WTC11 (cell line): ENCODE data around the gene IKBKE.

Source experiments
- CTCF ChIP-seq: fragments of 200-600 bp; IDR thresholded peaks from 2 replicates; pipeline ENCODE4 v1.8.0; 2022; ENCODE audit warnings: antibody characterized with exemption
- GABPB1 ChIP-seq: sonication (generic); formaldehyde crosslinking; IDR thresholded peaks from 2 replicates; pipeline ENCODE4 v1.8.1; 2023; ENCODE audit warnings: mild to moderate bottlenecking, missing genetic modification reagents
- GRHL2 ChIP-seq: fragments of 250-450 bp; sonication (Bioruptor Pico); IDR thresholded peaks from 2 replicates; pipeline ENCODE4 v1.8.0; 2022; ENCODE audit warnings: mild to moderate bottlenecking, moderate library complexity; ENCODE audit not compliant: insufficient replicate concordance, severe bottlenecking
- KAT7 ChIP-seq: sonication (generic); formaldehyde crosslinking; IDR thresholded peaks from 2 replicates; pipeline ENCODE4 v1.8.1; 2023; ENCODE audit warnings: missing genetic modification reagents, mild to moderate bottlenecking, borderline replicate concordance
- SMAD4 ChIP-seq: sonication (generic); formaldehyde crosslinking; IDR thresholded peaks from 2 replicates; pipeline ENCODE4 v1.8.0; 2022; ENCODE audit warnings: mild to moderate bottlenecking, missing genetic modification reagents
- SP1 ChIP-seq: sonication (generic); formaldehyde crosslinking; conservative IDR thresholded peaks from 2 replicates; pipeline ENCODE4 v1.8.1; 2022; ENCODE audit warnings: missing genetic modification reagents
- ZNF121 ChIP-seq: sonication (generic); formaldehyde crosslinking; IDR thresholded peaks from 2 replicates; pipeline ENCODE4 v1.8.0; 2023; ENCODE audit warnings: missing genetic modification reagents
- TF ChIP-seq, protein P1 (sequence below): sonication (generic); formaldehyde crosslinking; IDR thresholded peaks from 2 replicates; pipeline ENCODE4 v1.8.0; 2022; ENCODE audit warnings: mild to moderate bottlenecking, missing genetic modification reagents

- TF ChIP-seq GABPB1: no peak
- no peak for TF ChIP-seq SMAD4 (CRISPR knock-in tag)
- no peak for TF ChIP-seq CTCF
- TF ChIP-seq SP1 (CRISPR knock-in tag): no peak
- TF ChIP-seq GRHL2 (CRISPR knock-in tag): no peak
- TF ChIP-seq KAT7 (CRISPR knock-in tag): no peak
- TF ChIP-seq, protein P1, sequence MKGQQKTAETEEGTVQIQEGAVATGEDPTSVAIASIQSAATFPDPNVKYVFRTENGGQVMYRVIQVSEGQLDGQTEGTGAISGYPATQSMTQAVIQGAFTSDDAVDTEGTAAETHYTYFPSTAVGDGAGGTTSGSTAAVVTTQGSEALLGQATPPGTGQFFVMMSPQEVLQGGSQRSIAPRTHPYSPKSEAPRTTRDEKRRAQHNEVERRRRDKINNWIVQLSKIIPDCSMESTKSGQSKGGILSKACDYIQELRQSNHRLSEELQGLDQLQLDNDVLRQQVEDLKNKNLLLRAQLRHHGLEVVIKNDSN (CRISPR knock-in tag): no peak
- no peak for TF ChIP-seq ZNF121 (CRISPR knock-in tag)
These were observed 1.7 kb upstream of the IKBKE start for GRCh38 chr1:206468571-206468970.
